Panc1 (cell line): ENCODE measurements around the gene LYPD4. TPM values are rescaled to one million over a fixed set of nuclear protein-coding genes. Genes with fewer than 3 reads are reported as not detected.

Experiments used
- ATAC-seq: fragments of 200-7000 bp; cut with Tn5 transposase; 2 replicates; pipeline ENCODE4 v1.9.1; 2020; ENCODE audit warnings: mild to moderate bottlenecking, moderate library complexity
- BruUV-seq: library from RNA; stranded (reverse); fragments of 400-500 nt; replicated peaks from 2 replicates; lab custom pipeline; 2021; lab: Mats Ljungman, UMichigan
- CTCF ChIA-PET: fragments of 300-600 bp; sonication (Branson Sonifier 250); formaldehyde crosslinking; loops from one replicate; lab custom pipeline; 2022; ENCODE audit warnings: antibody characterized with exemption; lab: Charles Lee
- POLR2A ChIA-PET: fragments of 300-600 bp; sonication (Branson Sonifier 250); formaldehyde crosslinking; loops from one replicate; lab custom pipeline; 2022; ENCODE audit warnings: antibody characterized with exemption; lab: Charles Lee
- DNase-seq: peaks from one replicate; pipeline ENCODE4 v3.0.0-alpha.2; 2010; ENCODE audit warnings: low read depth, low spot score
- H3K27ac ChIP-seq: 2 replicates; pipeline ENCODE4 v1.5.1; 2011; ENCODE audit warnings: mild to moderate bottlenecking, low read length, inconsistent platforms
- H3K27me3 ChIP-seq: fragments of 200-500 bp; sonication (Bioruptor generic); 2 replicates; pipeline ENCODE4 v1.6.0; 2014; ENCODE audit warnings: low read length, inconsistent platforms; ENCODE audit not compliant: control insufficient read depth, insufficient read depth
- H3K36me3 ChIP-seq: fragments of 200-500 bp; sonication (Bioruptor generic); 2 replicates; pipeline ENCODE4 v1.5.1; 2014; ENCODE audit warnings: inconsistent platforms, mild to moderate bottlenecking, low read length, moderate library complexity; ENCODE audit not compliant: control insufficient read depth, insufficient read depth
- H3K4me1 ChIP-seq: 2 replicates; pipeline ENCODE4 v1.5.1; 2011; ENCODE audit warnings: inconsistent platforms, mild to moderate bottlenecking, low read length, moderate library complexity; ENCODE audit not compliant: control insufficient read depth, insufficient read depth
- H3K4me3 ChIP-seq, 2 experiments: 2 replicates each; pipeline ENCODE4 v1.5.1; 2011 to 2012; ENCODE audit warnings: low read depth in 2 of 2, low read length in 2 of 2, mild to moderate bottlenecking in 2 of 2, inconsistent platforms in 1 of 2, moderate library complexity in 1 of 2
- H3K9me3 ChIP-seq: fragments of 200-500 bp; sonication (Bioruptor generic); 2 replicates; pipeline ENCODE4 v1.5.1; 2014; ENCODE audit warnings: low read depth, mild to moderate bottlenecking, inconsistent platforms, low read length, moderate library complexity; ENCODE audit not compliant: control insufficient read depth, insufficient read depth
- CTCF ChIP-seq: fragments of 450-650 bp; IDR thresholded peaks from 2 replicates; pipeline ENCODE4 v1.5.1; 2017; ENCODE audit warnings: mild to moderate bottlenecking
- POLR2AphosphoS5 ChIP-seq: IDR thresholded peaks from 2 replicates; pipeline ENCODE4 v1.6.1; 2012; ENCODE audit warnings: mild to moderate bottlenecking, low read depth, low read length, moderate library complexity
- REST ChIP-seq, 2 experiments: IDR thresholded peaks; 2 replicates each; pipeline ENCODE4 v1.6.1; 2011 to 2012; ENCODE audit warnings: low read depth in 2 of 2, control low read depth in 1 of 2, low read length in 1 of 2, mild to moderate bottlenecking in 1 of 2, moderate library complexity in 1 of 2; ENCODE audit not compliant: insufficient read depth in 1 of 2
- SIN3A ChIP-seq: IDR thresholded peaks from 2 replicates; pipeline ENCODE4 v1.6.1; 2012; ENCODE audit warnings: low read depth, mild to moderate bottlenecking, low read length, moderate library complexity, borderline replicate concordance; ENCODE audit not compliant: insufficient read depth
- TCF7L2 ChIP-seq: IDR thresholded peaks from 2 replicates; pipeline ENCODE4 v1.6.1; 2011; ENCODE audit warnings: mild to moderate bottlenecking, low read depth, low read length, inconsistent platforms
- in situ Hi-C: cut with HindIII; loops from 2 replicates; pipeline ENCODE4 v1.10.0; 2016; ENCODE audit warnings: low sequenced_read_pairs, low pct_unique_long_range_greater_than_20kb
- intact Hi-C: fragments of 100-400 bp; cut with micrococcal nuclease; formaldehyde crosslinking; loops from one replicate; pipeline ENCODE4 v1.10.0; 2022; ENCODE audit not compliant: unreplicated experiment
- total RNA-seq: library from RNA; stranded (reverse); gene quantifications from one replicate; pipeline ENCODE4 v1.2.1, GENCODE V29; 2021; ENCODE audit not compliant: unreplicated experiment

LYPD4 gene
- total RNA-seq, 1 experiment from 2014 or later = not detected

GRCh38 chr19:41853344-41853743 lies 8.9 kb upstream of the LYPD4 start:
- CTCF ChIA-PET = no interaction called here
- Histone ChIP-seq H3K36me3 (no peaks in the 10 kb centered on the region), H3K4me3 (no peak overlapping the region), H3K27ac (no peak overlapping the region), H3K9me3 (no peaks in the 10 kb centered on the region), H3K4me1 (no peaks in the 10 kb centered on the region), H3K27me3 (peaks cover 7% of the 10 kb centered on the region)
- ATAC-seq (no peak), DNase-seq (no peak)
- TF ChIP-seq SIN3A (no peak), CTCF (no peak), TCF7L2 (no peak), REST (IDR thresholded peaks at IDR 0.05; ENCODE audit: insufficient read depth in 1 of 2, low read depth in 2 of 2, low read length in 1 of 2) (no peak), POLR2AphosphoS5 (no peak)
- no TSS peak for BruUV-seq
- POLR2A ChIA-PET = no interaction called here
- in situ Hi-C loops (no loop called here), intact Hi-C loops (no loop called here)

GRCh38 chr19:41851456-41851855 lies 7.0 kb upstream of the LYPD4 start:
- Histone ChIP-seq H3K27me3 (peaks cover 7% of the 10 kb centered on the region), H3K4me1 (no peaks in the 10 kb centered on the region), H3K9me3 (no peaks in the 10 kb centered on the region), H3K27ac (no peak overlapping the region), H3K4me3 (no peak overlapping the region), H3K36me3 (no peaks in the 10 kb centered on the region)
- ChIA-PET CTCF (no interaction called here), POLR2A (no interaction called here)
- intact Hi-C loops = no loop called here
- no peak for ATAC-seq
- DNase-seq = no peak
- TF ChIP-seq REST (IDR thresholded peaks at IDR 0.05; ENCODE audit: insufficient read depth in 1 of 2, low read depth in 2 of 2, low read length in 1 of 2) = no peak
- no peak for TF ChIP-seq CTCF
- TF ChIP-seq TCF7L2 = no peak
- TF ChIP-seq SIN3A = no peak
- TF ChIP-seq POLR2AphosphoS5 = no peak
- in situ Hi-C loops = no loop called here
- BruUV-seq = no TSS peak
